GM12892 (cell line): ENCODE data around the gene P2RY8.
"Not testable (repeated sequence)": the region's sequence is repeated elsewhere in the genome, so short reads cannot be mapped to it uniquely, and the experiment has no call there.

Experiments used
- DNase-seq: peaks from one replicate; pipeline ENCODE4 v3.0.0; 2011; ENCODE audit not compliant: insufficient read length
- FAIRE-seq: peaks from 2 replicates; lab custom pipeline; 2011; peaks lifted over from hg19 to GRCh38; lab: Jason Lieb, UNC
- POLR2A ChIP-seq: IDR thresholded peaks from 2 replicates; pipeline ENCODE4 v1.6.1; 2011; ENCODE audit warnings: low read depth, low read length, control low read depth
- POLR2AphosphoS5 ChIP-seq: IDR thresholded peaks from 2 replicates; pipeline ENCODE4 v1.6.1; 2011; ENCODE audit warnings: low read depth, low read length, control low read depth
- TAF1 ChIP-seq: IDR thresholded peaks from 2 replicates; pipeline ENCODE4 v1.6.1; 2011; ENCODE audit warnings: low read depth, mild to moderate bottlenecking, control low read depth, low read length, borderline replicate concordance

P2RY8 gene

GRCh38 chrX:1451661-1452515 is 85.1 kb downstream of the P2RY8 start:
- DNase-seq (no peak), FAIRE-seq (no peak)
- TF ChIP-seq POLR2A (no peak), POLR2AphosphoS5 (no peak)

GRCh38 chrX:1451251-1451660 is 85.7 kb downstream of the P2RY8 start:
- TF ChIP-seq POLR2AphosphoS5 (no peak), POLR2A (no peak), TAF1 (no peak)
- DNase-seq (no peak), FAIRE-seq (no peak)

DNA sequence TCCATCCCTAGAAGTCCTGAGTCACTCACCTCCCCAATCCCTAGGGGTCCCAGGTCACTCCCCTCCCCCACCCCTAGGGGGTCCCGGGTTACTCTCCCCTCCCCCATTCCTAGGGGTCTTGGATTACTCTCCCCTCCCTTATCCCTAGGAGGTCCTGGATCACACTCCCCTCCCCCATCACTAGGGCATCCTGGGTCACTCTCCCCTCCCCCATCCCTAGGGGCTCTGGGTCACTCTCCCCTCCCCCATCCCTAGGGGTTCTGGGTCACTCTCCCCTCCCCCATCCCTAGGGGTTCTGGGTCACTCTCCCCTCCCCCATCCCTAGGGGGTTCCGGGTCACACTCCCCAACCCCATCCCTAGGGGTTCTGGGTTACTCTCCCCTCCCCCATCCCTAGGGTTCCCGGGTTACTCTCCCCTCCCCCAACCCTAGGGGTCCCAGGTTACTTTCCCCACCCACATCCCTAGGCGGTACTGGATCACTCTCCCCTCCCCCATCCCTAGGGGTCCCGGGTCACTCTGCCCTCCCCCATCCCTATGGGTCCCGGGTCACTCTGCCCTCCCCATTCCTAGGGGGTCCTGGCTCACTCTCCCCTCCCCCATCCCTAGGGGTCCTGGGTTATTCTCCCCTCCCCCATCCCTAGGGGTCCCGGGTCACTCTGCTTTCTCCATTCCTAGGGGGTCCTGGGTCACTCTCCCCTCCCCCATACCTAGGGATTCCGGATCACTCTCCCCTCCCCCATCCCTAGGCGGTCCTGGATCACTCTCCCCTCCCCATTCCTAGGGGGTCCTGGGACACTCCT is 86.4 kb downstream of the P2RY8 start:
- DNase-seq (no peak), FAIRE-seq (no peak)

DNA sequence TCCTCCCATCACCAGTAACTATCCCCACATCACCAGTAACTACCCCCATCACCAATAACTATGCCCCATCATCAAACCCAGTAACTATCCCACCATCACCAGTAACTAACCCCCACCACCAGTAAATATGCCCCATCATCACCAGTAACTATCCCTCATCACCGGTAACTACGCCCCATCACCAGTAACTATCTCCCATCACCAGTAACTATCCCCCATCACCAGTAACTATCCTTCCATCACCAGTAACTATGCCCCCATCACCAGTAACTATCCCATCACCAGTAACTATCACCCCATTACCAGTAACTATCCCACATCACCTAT is 87.2 kb downstream of the P2RY8 start:
- no peak for FAIRE-seq
- no peak for DNase-seq

More for the DNA sequence above, 86.4 kb downstream of the P2RY8 start:
- TF ChIP-seq POLR2AphosphoS5 (no peak), TAF1 (no peak), POLR2A (no peak)

GRCh38 chrX:1449036-1449822 is 87.8 kb downstream of the P2RY8 start:
- TF ChIP-seq POLR2A (no peak), POLR2AphosphoS5 (no peak), TAF1 (no peak)
- FAIRE-seq (peak; percentile 82), DNase-seq (no peak)

More for the DNA sequence above, 87.2 kb downstream of the P2RY8 start:
- no peak for TF ChIP-seq POLR2A

DNA sequence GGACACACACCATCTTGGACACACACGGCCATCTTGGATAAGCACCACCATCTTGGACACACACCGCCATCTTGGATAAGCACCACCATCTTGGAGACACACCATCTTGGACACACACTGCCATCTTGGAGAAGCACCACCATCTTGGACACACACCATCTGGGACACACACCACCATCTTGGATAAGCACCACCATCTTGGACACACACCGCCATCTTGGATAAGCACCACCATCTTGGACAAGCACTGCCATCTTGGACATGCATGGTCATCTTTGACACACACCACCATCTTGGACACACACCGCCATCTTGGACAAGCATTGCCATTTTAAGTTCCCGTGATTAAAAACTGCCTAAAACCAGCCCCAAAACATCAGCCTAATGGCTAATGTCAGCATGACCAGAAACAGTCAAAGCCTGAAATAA is 88.4 kb downstream of the P2RY8 start:
- 0 out of 2 replicates have a peak, but pooled peaks have one; percentile 12 for TF ChIP-seq POLR2A
- FAIRE-seq, DNase-seq: not testable (repeated sequence)

DNA sequence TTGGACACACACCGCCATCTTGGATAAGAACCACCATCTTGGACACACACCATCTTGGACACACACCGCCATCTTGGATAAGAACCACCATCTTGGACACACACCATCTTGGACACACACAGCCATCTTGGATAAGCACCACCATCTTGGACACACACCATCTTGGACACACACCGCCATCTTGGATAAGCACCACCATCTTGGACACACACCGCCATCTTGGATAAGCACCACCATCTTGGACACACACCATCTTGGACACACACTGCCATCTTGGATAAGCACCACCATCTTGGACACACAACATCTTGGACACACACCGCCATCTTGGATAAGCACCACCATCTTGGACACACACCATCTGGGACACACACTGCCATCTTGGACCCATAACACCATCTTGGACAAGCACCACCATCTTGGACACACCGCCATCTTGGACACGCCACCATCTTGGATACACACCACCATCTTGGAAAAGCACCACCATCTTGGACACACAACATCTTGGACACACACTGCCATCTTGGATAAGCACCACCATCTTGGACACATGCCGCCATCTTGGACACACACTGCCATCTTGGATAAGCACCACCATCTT is 88.9 kb downstream of the P2RY8 start:
- DNase-seq: not testable (repeated sequence)
- peak; percentile 57 for FAIRE-seq

DNA sequence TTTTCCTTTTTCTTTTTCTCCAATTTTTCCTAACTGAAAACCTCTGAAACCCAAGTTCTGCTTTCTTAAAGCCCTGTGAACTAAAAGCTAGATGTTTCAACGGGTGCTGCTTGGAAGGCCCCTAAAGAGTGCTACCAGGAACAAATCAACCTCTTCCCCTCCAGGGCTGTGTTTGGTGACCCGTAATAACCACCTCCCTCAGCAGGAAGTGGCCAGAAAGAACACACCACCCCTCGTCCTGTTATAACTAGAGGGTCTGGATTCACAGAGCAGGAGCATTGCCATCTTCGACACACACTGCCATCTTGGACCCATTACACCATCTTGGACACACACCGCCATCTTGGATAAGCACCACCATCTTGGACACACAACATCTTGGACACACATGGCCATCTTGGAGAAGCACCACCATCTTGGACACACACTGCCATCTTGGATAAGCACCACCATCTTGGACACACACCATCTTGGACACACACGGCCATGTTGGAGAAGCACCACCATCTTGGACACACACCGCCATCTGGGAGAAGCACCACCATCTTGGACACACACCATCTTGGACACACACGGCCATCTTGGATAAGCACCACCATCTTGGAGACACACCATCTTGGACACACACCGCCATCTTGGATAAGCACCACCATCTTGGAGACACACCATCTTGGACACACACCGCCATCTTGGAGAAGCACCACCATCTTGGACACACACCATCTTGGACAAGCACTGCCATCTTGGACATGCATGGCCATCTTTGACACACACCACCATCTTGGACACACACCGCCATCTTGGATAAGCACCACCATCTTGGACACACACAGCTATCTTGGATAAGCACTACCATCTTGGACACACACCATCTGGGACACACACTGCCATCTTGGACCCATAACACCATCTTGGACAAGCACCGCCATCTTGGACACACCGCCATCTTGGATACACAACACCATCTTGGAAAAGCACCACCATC is 89.7 kb downstream of the P2RY8 start:
- peak; percentile 91 for FAIRE-seq
- not testable (repeated sequence) for DNase-seq

DNA sequence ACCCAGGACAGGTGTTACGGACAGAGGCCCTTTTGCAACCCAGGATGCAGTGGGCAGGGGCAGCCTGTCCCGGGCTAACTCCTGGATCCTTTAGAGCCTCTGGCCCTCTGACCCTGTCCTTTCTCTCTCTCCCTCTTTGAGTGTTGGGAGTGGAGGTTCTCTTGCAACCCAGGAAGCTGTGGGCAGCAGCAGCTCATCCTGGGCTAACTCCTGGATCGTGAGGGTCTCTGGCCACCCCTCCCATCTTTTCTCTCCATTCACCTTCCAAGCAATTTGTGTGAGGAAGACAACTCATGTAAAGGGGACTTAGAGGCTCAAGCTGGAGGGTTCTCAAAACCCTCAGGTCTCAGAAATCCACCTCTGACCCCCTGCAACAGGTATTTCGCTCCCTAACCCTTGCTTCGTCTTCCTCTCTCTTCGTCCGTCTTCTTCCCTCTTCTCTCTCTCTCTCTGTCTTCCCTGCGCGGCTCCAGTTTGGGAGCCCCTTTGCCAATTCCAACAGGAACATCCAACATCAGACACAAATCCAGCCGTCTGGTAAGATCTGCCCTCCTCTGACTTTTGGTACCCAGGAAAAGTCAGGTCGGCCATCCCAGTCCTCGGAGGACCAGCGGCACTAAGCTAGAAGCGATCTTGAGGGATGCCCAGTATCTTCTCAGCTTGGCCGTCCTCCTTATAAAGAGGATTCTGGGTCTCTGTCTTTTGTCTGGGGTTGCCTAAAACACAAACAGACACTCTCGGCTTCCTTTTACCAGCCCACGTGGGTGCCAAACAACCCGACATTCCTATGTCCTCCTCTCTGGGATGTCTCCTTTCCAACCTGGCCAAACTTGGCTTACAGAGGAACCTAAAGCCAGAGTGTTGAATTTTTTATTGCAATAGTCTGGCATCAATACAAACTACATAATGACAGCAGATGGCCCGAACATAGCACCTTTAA is 92.2 kb downstream of the P2RY8 start:
- TF ChIP-seq POLR2A (no peak), TAF1 (no peak), POLR2AphosphoS5 (no peak)
- FAIRE-seq: no peak
- no peak for DNase-seq

DNA sequence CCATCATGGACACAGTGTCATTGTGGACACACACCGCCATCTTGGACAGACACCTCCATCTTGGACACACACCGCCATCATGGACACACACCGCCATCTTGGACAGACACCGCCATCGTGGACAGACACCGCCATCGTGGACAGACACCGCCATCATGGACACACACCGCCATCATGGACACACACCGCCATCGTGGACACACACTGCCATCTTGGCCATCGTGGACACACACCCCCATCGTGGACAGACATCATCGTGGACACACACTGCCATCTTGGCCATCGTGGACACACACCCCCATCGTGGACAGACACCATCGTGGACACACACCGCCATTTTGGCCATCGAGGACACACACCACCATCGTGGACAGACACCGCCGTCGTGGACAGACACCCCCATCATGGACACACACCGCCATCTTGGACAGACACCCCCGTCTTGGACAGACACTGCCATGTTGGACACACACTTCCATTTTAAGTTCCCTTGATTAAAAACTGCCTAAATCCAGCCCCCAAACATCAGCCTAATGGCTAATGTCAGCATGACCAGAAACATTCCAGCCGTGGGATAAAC is 93.4 kb downstream of the P2RY8 start:
- no peak for DNase-seq
- FAIRE-seq: peak; percentile 83
- peak; percentile 43 for TF ChIP-seq POLR2AphosphoS5
- TF ChIP-seq TAF1: no peak
- TF ChIP-seq POLR2A: 0 out of 2 replicates have a peak, but pooled peaks have one; percentile 15
